Subcutaneous abdominal adipose tissue (tissue), 5 donors: ENCODE measurements around the gene STAU1.
"Not testable (repeated sequence)": the region's sequence is repeated elsewhere in the genome, so short reads cannot be mapped to it uniquely, and the experiment has no call there.

Experiments used
- H3K27ac ChIP-seq: one replicate; pipeline ENCODE4 v1.7.0; 2013; ENCODE audit warnings: low read depth, mild to moderate bottlenecking, inconsistent platforms, low read length, moderate library complexity
- H3K27me3 ChIP-seq, 5 donors: one replicate each; pipeline ENCODE4 v1.7.0; 2013; ENCODE audit warnings: low read length in 5 of 5, inconsistent platforms in 1 of 5; ENCODE audit not compliant: control insufficient read depth in 5 of 5, insufficient read depth in 4 of 5
- H3K36me3 ChIP-seq, 5 donors: one replicate each; pipeline ENCODE4 v1.7.0; 2013; ENCODE audit warnings: low read length in 5 of 5; ENCODE audit not compliant: control insufficient read depth in 5 of 5, insufficient read depth in 5 of 5
- H3K4me1 ChIP-seq, 5 donors: one replicate each; pipeline ENCODE4 v1.7.0; 2013; ENCODE audit warnings: low read length in 5 of 5, mild to moderate bottlenecking in 3 of 5, moderate library complexity in 1 of 5; ENCODE audit not compliant: control insufficient read depth in 5 of 5, insufficient read depth in 5 of 5
- H3K4me3 ChIP-seq, 5 donors: one replicate each; pipeline ENCODE4 v1.7.0; 2013; ENCODE audit warnings: low read length in 5 of 5, low read depth in 1 of 5
- H3K9ac ChIP-seq, 5 donors: one replicate each; pipeline ENCODE4 v1.7.0; 2013; ENCODE audit warnings: low read length in 5 of 5, mild to moderate bottlenecking in 4 of 5, moderate library complexity in 3 of 5
- H3K9me3 ChIP-seq, 5 donors: one replicate each; pipeline ENCODE4 v1.7.0; 2013; ENCODE audit warnings: low read length in 5 of 5; ENCODE audit not compliant: control insufficient read depth in 5 of 5
- donor health status: healthy.
- donor health status: healthy.
- donor health status: healthy.
- donor health status: healthy.
- donor health status: healthy.

Gene STAU1

GRCh38 chr20:49134797-49135196 lies 53.3 kb downstream of the STAU1 start:
- H3K36me3 ChIP-seq, result peaks cover 11 to 47% (median 28%) of the 10 kb centered on the region in 5 donors
- H3K27ac ChIP-seq, H3K27me3 ChIP-seq, H3K9ac ChIP-seq, H3K4me3 ChIP-seq, H3K4me1 ChIP-seq, H3K9me3 ChIP-seq: not testable (repeated sequence)

- Histone ChIP-seq H3K27me3 (no peaks in the 10 kb centered on the region), H3K4me3 (no peak overlapping the region), H3K27ac (no peak overlapping the region), H3K36me3 (peaks cover 11 to 47% (median 28%) of the 10 kb centered on the region in 5 donors), H3K4me1 (peaks cover 0 to 4% (median 0%) of the 10 kb centered on the region in 5 donors), H3K9ac (no peak overlapping the region), H3K9me3 (no peaks in the 10 kb centered on the region)
Observed at GRCh38 chr20:49133571-49133970, 54.6 kb downstream of the STAU1 start.

GRCh38 chr20:49132995-49133478 lies 55.1 kb downstream of the STAU1 start:
- Histone ChIP-seq H3K4me1 (peaks cover 0 to 4% (median 0%) of the 10 kb centered on the region in 5 donors), H3K9me3 (no peaks in the 10 kb centered on the region), H3K4me3 (no peak overlapping the region), H3K27ac (no peak overlapping the region), H3K27me3 (no peaks in the 10 kb centered on the region), H3K9ac (no peak overlapping the region), H3K36me3 (peaks cover 11 to 50% (median 28%) of the 10 kb centered on the region in 5 donors)

DNA sequence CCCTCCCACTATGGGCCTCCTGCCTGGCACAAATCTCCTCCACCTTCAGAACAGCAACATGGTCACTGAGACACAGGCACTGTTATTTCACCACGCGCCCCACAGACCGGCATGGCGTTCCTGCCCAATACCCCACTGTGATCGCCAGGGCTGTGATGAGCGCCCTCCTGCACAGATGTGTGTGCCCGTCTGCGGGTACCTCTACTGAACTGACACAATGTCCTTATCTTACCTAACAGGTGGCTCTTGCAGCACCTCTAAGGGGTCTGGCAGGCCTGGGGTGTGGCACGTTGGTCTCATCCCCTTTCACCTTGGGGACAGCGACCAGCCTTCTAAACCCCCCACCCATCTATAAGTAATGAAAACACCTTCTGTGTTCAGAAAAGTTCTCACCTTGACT lies 64.2 kb downstream of the STAU1 start:
- H3K27me3 ChIP-seq, result no peaks in the 10 kb centered on the region
- no peak overlapping the region for H3K4me3 ChIP-seq
- no peaks in the 10 kb centered on the region for H3K4me1 ChIP-seq
- H3K9ac ChIP-seq, result no peak overlapping the region
- no peaks in the 10 kb centered on the region for H3K9me3 ChIP-seq
- H3K36me3 ChIP-seq, result peaks cover 20 to 54% (median 42%) of the 10 kb centered on the region in 5 donors
- H3K27ac ChIP-seq, result no peak overlapping the region

DNA sequence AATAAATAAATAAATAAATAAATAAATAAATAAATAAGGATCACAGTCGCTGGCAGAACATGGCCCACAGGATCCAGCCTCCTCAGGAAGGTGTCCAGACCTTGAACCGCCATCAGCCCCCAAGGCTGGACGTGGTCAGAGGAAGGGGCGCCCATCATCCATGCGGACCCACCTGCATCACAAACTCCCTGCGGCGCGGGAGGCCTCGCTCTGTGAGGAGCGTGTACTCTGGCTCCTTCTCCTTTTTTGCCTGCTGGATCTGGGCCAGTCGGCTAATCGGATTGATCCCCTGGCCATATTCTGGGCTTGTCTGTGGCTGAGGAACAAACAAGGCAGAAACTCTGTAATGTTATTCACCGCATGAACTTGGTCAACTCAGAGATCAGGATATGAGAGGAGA lies 65.2 kb downstream of the STAU1 start:
- H3K9ac ChIP-seq, result no peak overlapping the region
- no peaks in the 10 kb centered on the region for H3K27me3 ChIP-seq
- H3K9me3 ChIP-seq, result no peaks in the 10 kb centered on the region
- peaks cover 25 to 61% (median 52%) of the 10 kb centered on the region in 5 donors for H3K36me3 ChIP-seq
- H3K4me3 ChIP-seq, result no peak overlapping the region
- no peak overlapping the region for H3K27ac ChIP-seq
- no peaks in the 10 kb centered on the region for H3K4me1 ChIP-seq

GRCh38 chr20:49119988-49120387 lies 68.1 kb downstream of the STAU1 start:
- Histone ChIP-seq H3K27ac (no peak overlapping the region), H3K4me1 (no peaks in the 10 kb centered on the region), H3K9me3 (no peaks in the 10 kb centered on the region), H3K36me3 (peaks cover 25 to 85% (median 73%) of the 10 kb centered on the region in 5 donors), H3K9ac (no peak overlapping the region), H3K4me3 (no peak overlapping the region), H3K27me3 (no peaks in the 10 kb centered on the region)

GRCh38 chr20:49118307-49118706 lies 69.8 kb downstream of the STAU1 start:
- Histone ChIP-seq H3K36me3 (peaks cover 26 to 87% (median 76%) of the 10 kb centered on the region in 5 donors), H3K4me3 (no peak overlapping the region), H3K27me3 (no peaks in the 10 kb centered on the region), H3K27ac (no peak overlapping the region), H3K4me1 (no peaks in the 10 kb centered on the region), H3K9ac (no peak overlapping the region), H3K9me3 (no peaks in the 10 kb centered on the region)

DNA sequence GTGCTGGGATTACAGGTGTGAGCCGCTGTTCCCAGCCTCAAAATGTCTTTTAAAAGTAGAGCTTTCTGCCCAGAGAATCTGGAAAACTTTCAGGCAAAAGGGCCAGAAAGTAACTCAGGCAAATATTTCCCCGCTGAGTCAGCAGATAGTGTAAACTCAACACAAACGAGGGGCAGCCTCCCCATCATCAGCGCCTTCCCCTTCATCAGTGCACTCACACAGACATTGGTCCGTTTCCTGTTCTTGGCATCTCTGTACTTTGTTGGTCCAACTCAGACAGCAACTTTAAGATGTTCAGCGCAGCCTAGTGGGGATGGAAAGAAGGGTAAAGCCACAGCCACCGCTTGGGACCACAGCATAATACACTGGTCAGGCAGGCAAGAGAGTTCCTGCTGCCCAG lies 72.6 kb downstream of the STAU1 start:
- no peaks in the 10 kb centered on the region for H3K9me3 ChIP-seq
- H3K4me1 ChIP-seq, result no peaks in the 10 kb centered on the region
- H3K9ac ChIP-seq, result no peak overlapping the region
- H3K4me3 ChIP-seq, result no peak overlapping the region
- H3K27me3 ChIP-seq, result no peaks in the 10 kb centered on the region
- H3K36me3 ChIP-seq, result peaks cover 17 to 89% (median 74%) of the 10 kb centered on the region in 5 donors
- no peak overlapping the region for H3K27ac ChIP-seq

GRCh38 chr20:49112596-49113274 lies 75.4 kb downstream of the STAU1 start:
- Histone ChIP-seq H3K4me1 (no peaks in the 10 kb centered on the region), H3K27me3 (no peaks in the 10 kb centered on the region), H3K4me3 (no peak overlapping the region), H3K36me3 (peaks cover 10 to 77% (median 57%) of the 10 kb centered on the region in 5 donors), H3K9ac (no peak overlapping the region), H3K9me3 (no peaks in the 10 kb centered on the region), H3K27ac (no peak overlapping the region)

DNA sequence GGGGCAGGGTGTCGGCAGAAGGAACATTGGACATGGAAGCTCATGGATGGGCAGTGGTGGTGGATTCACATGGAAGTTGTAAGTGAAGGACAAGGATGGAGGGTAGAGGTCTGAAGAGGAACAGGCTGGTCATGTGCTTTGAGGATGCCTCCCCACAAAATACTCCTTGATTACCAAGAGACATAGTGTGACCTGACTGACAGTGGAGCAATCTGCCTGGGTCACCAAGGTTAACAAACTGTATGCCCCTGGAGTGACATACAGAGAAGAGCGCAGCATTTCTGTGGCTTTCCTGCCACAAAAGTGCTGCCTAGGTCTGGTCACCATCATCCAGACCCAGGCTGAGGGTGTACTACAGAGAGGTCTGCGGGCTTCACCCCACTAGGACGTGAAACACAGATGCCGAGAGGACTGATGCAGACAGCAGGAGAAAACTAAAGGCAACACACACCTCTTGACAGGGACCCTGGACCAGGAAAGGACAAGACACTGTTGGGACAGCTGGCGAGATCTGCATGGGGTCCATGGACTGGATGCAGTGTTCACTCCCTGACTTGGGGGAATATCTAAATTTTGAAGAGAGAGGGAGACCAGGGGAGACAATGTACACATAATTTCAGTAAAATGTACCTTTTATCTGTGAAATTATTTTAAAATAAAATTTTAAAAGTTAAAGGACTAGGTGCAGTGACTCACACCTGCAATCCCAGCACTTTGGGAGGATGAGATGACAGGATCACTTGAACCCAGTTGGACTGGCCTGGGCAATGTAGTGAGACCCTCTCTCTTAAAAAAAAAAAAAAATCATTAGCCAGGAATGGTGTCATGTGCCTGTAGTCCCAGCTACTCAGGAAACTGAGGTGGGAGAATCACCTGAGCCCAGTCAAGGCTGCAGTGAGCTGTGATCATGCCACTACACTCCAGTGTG lies 77.1 kb downstream of the STAU1 start:
- H3K27ac ChIP-seq, result no peak overlapping the region
- no peaks in the 10 kb centered on the region for H3K9me3 ChIP-seq
- H3K4me1 ChIP-seq, result no peaks in the 10 kb centered on the region
- no peak overlapping the region for H3K9ac ChIP-seq
- H3K4me3 ChIP-seq, result no peak overlapping the region
- no peaks in the 10 kb centered on the region for H3K27me3 ChIP-seq
- H3K36me3 ChIP-seq, result peaks cover 6 to 60% (median 44%) of the 10 kb centered on the region in 5 donors
